Measurements from ENCODE around the gene METTL27. TPM values are rescaled to one million over a fixed set of nuclear protein-coding genes. Genes with fewer than 3 reads are reported as not detected.
A peak's percentile ranks its signal among the peaks of the same experiment; 100 is the strongest.

METTL27 gene
- total and polyA plus RNA-seq, 9 of the 15 experiments (the other 6 are each of a cell fraction or from before 2014, with no cell fraction given): 0.08 to 0.82 (median 0.33) TPM; not detected in 4

DNA sequence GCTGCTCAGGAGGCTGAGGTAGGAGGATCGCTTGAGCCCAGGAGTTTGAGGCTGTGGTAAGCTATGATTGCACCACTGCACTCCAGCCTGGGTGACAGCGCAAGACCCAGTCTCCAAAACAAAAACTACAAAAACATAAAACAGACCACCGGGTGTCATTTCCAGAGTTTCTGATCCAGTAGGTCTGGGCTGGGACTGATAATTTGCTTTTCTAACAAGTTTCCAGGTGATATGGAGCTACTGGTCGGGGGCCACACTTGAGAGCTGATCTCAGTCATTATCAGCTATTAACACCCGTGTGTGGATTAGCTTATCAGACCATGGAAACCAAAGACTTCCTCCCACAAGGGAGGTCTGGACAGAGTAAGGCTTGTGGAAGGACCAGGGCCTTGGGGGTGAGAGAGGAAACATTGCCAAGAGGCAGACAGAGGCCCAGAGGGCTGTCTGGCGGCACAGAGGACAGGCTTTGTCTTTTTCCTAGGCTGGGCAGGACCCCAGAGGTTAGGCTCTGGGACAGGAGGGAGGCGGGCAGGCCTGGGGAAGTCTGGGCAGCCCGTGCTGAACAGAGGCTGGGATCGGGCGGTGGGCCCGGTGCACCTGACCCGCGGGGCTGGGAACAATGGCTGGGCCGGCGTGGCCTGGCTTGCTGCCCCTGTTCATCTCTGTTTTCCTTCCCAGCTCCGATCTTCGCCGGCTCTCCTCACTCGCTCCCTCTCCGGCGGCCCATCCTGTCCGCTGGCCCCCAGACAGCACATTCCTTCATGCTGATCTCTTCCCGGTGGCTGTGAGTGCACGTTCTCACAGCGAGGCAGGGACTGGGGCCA is 43.9 kb upstream of the METTL27 start (continued):
- TF ChIP-seq XRCC5 (IDR thresholded peaks at IDR 0.05; ENCODE audit: low read depth, low read length) (no peak), ZBTB7A (IDR thresholded peaks at IDR 0.05; ENCODE audit: borderline replicate concordance, control insufficient read depth, low read depth, low read length) (peak; percentile 63; the same call in 1 of the 2 replicates), SLC30A9 (CRISPR knock-in tag; IDR thresholded peaks at IDR 0.05) (no peak), RBM17 (IDR thresholded peaks at IDR 0.05; ENCODE audit: borderline replicate concordance, low read depth, low read length) (no peak), ZZZ3 (IDR thresholded peaks at IDR 0.05) (no peak), EZH2 (IDR thresholded peaks at IDR 0.05; ENCODE audit: borderline replicate concordance, low read depth, low read length) (peak; percentile 97; the same call in 1 of the 2 replicates), NR2F6 (CRISPR knock-in tag; IDR thresholded peaks at IDR 0.05) (no peak), ZNF766 (CRISPR knock-in tag; conservative IDR thresholded peaks at IDR 0.05) (peak; percentile 96), ZNF561 (CRISPR knock-in tag; conservative IDR thresholded peaks at IDR 0.05) (no peak), NELFE (IDR thresholded peaks at IDR 0.05; ENCODE audit: insufficient read depth, insufficient read length) (no peak)
- TF ChIP-seq, protein P1, sequence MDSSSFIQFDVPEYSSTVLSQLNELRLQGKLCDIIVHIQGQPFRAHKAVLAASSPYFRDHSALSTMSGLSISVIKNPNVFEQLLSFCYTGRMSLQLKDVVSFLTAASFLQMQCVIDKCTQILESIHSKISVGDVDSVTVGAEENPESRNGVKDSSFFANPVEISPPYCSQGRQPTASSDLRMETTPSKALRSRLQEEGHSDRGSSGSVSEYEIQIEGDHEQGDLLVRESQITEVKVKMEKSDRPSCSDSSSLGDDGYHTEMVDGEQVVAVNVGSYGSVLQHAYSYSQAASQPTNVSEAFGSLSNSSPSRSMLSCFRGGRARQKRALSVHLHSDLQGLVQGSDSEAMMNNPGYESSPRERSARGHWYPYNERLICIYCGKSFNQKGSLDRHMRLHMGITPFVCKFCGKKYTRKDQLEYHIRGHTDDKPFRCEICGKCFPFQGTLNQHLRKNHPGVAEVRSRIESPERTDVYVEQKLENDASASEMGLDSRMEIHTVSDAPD (CRISPR knock-in tag; IDR thresholded peaks at IDR 0.05): peak; percentile 78; the same call in 1 of the 2 replicates
- TF ChIP-seq, protein P2, sequence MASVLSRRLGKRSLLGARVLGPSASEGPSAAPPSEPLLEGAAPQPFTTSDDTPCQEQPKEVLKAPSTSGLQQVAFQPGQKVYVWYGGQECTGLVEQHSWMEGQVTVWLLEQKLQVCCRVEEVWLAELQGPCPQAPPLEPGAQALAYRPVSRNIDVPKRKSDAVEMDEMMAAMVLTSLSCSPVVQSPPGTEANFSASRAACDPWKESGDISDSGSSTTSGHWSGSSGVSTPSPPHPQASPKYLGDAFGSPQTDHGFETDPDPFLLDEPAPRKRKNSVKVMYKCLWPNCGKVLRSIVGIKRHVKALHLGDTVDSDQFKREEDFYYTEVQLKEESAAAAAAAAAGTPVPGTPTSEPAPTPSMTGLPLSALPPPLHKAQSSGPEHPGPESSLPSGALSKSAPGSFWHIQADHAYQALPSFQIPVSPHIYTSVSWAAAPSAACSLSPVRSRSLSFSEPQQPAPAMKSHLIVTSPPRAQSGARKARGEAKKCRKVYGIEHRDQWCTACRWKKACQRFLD (CRISPR knock-in tag; IDR thresholded peaks at IDR 0.05): peak; percentile 99
- TF ChIP-seq, protein P3, sequence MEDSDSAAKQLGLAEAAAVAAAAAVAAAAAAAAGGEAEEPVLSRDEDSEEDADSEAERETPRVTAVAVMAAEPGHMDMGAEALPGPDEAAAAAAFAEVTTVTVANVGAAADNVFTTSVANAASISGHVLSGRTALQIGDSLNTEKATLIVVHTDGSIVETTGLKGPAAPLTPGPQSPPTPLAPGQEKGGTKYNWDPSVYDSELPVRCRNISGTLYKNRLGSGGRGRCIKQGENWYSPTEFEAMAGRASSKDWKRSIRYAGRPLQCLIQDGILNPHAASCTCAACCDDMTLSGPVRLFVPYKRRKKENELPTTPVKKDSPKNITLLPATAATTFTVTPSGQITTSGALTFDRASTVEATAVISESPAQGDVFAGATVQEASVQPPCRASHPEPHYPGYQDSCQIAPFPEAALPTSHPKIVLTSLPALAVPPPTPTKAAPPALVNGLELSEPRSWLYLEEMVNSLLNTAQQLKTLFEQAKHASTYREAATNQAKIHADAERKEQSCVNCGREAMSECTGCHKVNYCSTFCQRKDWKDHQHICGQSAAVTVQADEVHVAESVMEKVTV (CRISPR knock-in tag; IDR thresholded peaks at IDR 0.05): peak; percentile 73
- TF ChIP-seq, protein P4, sequence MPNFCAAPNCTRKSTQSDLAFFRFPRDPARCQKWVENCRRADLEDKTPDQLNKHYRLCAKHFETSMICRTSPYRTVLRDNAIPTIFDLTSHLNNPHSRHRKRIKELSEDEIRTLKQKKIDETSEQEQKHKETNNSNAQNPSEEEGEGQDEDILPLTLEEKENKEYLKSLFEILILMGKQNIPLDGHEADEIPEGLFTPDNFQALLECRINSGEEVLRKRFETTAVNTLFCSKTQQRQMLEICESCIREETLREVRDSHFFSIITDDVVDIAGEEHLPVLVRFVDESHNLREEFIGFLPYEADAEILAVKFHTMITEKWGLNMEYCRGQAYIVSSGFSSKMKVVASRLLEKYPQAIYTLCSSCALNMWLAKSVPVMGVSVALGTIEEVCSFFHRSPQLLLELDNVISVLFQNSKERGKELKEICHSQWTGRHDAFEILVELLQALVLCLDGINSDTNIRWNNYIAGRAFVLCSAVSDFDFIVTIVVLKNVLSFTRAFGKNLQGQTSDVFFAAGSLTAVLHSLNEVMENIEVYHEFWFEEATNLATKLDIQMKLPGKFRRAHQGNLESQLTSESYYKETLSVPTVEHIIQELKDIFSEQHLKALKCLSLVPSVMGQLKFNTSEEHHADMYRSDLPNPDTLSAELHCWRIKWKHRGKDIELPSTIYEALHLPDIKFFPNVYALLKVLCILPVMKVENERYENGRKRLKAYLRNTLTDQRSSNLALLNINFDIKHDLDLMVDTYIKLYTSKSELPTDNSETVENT (CRISPR knock-in tag; IDR thresholded peaks at IDR 0.05): peak; percentile 61; the same call in 1 of the 2 replicates
- TF ChIP-seq, protein P5, sequence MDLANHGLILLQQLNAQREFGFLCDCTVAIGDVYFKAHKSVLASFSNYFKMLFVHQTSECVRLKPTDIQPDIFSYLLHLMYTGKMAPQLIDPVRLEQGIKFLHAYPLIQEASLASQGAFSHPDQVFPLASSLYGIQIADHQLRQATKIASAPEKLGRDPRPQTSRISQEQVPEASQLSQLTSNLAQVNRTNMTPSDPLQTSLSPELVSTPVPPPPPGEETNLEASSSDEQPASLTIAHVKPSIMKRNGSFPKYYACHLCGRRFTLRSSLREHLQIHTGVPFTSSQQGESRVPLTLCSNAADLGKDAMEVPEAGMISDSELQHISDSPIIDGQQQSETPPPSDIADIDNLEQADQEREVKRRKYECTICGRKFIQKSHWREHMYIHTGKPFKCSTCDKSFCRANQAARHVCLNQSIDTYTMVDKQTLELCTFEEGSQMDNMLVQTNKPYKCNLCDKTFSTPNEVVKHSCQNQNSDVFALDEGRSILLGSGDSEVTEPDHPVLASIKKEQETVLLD (IDR thresholded peaks at IDR 0.05): peak; percentile 90
